RWPE2 (cell line): ENCODE measurements around the gene MAP2K2.
"Not testable (repeated sequence)": the region's sequence is repeated elsewhere in the genome, so short reads cannot be mapped to it uniquely, and the experiment has no call there.

ENCODE experiments used
- ATAC-seq: fragments of 200-7000 bp; cut with Tn5 transposase; 3 replicates; pipeline ENCODE4 v1.9.1; 2021; ENCODE audit warnings: low read depth
- DNase-seq: peaks from one replicate; pipeline ENCODE4 v3.0.0-alpha.2; 2020; ENCODE audit warnings: low spot score
- H3K27ac ChIP-seq: fragments of 450-650 bp; 2 replicates; pipeline ENCODE4 v1.5.1; 2017; ENCODE audit warnings: mild to moderate bottlenecking; ENCODE audit not compliant: poor library complexity, severe bottlenecking
- H3K27me3 ChIP-seq: fragments of 250-450 bp; sonication (Bioruptor Pico); 2 replicates; pipeline ENCODE4 v1.5.1; 2021; ENCODE audit warnings: mild to moderate bottlenecking, moderate library complexity; ENCODE audit not compliant: insufficient read depth, poor library complexity, severe bottlenecking
- H3K36me3 ChIP-seq: fragments of 250-450 bp; sonication (Bioruptor Pico); 2 replicates; pipeline ENCODE4 v1.5.1; 2020; ENCODE audit warnings: low read depth, mild to moderate bottlenecking, moderate library complexity
- H3K4me1 ChIP-seq: fragments of 250-450 bp; sonication (Bioruptor Pico); 2 replicates; pipeline ENCODE4 v1.5.1; 2021; ENCODE audit warnings: mild to moderate bottlenecking, moderate library complexity; ENCODE audit not compliant: insufficient read depth, poor library complexity, severe bottlenecking
- H3K4me3 ChIP-seq: fragments of 250-450 bp; sonication (Bioruptor Pico); 2 replicates; pipeline ENCODE4 v1.5.1; 2021; ENCODE audit warnings: mild to moderate bottlenecking, moderate library complexity; ENCODE audit not compliant: severe bottlenecking
- H3K9me3 ChIP-seq: fragments of 250-450 bp; sonication (Bioruptor Pico); 2 replicates; pipeline ENCODE4 v1.5.1; 2021; ENCODE audit warnings: mild to moderate bottlenecking, moderate library complexity; ENCODE audit not compliant: severe bottlenecking
- CTCF ChIP-seq: fragments of 450-650 bp; IDR thresholded peaks from one replicate; pipeline ENCODE4 v1.5.1; 2017; ENCODE audit warnings: mild to moderate bottlenecking, moderate library complexity; ENCODE audit not compliant: poor library complexity, severe bottlenecking

Gene MAP2K2

DNA sequence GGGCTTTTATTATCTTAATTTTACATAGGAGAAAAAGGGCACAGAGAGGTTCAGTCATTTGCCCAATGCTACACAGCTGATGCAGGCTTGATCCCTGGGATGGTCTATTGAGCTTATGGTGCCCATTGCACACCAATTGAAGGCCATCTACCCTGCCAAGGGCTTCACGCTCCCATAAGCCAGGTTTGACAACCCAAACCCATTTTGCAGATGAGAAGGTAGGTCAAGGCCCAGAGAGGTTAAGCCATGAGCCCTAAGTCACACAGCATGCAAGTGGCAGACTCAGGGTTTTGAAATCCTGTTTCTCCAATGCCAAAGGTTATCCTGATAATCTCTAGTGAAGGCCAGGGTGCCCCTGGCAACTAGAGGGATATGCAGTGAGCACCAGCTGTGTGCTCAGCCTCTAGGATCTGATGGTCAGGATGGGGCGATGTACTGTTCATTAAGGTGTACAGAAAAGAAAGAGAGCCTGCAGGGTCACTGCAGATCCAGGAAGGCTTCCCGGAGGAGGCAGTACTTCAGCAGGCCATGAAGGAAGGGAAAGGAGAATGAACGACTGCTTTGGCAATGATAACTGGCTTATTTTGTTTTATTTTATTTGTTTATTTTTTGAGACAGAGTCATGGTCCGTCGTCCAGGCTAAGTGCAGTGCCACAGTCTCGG is 37.6 kb upstream of the MAP2K2 start:
- DNase-seq (no peak), ATAC-seq (no peak)
- Histone ChIP-seq H3K27ac (no peak overlapping the region), H3K4me1 (no peaks in the 10 kb centered on the region), H3K27me3 (no peaks in the 10 kb centered on the region), H3K4me3 (no peak overlapping the region), H3K36me3 (no peaks in the 10 kb centered on the region), H3K9me3 (no peaks in the 10 kb centered on the region)
- TF ChIP-seq CTCF: no peak

DNA sequence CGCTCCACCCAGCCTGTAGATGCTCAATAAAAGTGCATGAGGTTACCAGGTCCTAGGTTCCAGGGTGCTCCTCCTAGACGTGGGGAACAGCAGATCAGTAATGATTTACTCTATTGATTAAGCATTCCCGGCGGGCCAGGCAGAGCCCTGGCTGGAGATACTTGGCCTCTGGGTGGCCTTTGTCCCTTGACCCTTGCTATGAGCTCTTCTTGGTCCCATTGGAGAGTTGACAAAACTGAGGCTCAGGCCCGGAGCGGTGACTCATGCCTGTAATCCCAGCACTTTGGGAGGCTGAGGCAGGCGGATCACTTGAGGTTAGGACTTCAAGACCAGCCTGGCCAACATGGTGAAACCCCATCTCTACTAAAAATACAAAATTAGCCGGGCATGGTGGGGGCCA is 34.0 kb upstream of the MAP2K2 start:
- not testable (repeated sequence) for DNase-seq, H3K36me3 ChIP-seq, H3K27ac ChIP-seq, ATAC-seq, H3K27me3 ChIP-seq, H3K9me3 ChIP-seq, H3K4me3 ChIP-seq, H3K4me1 ChIP-seq

DNA sequence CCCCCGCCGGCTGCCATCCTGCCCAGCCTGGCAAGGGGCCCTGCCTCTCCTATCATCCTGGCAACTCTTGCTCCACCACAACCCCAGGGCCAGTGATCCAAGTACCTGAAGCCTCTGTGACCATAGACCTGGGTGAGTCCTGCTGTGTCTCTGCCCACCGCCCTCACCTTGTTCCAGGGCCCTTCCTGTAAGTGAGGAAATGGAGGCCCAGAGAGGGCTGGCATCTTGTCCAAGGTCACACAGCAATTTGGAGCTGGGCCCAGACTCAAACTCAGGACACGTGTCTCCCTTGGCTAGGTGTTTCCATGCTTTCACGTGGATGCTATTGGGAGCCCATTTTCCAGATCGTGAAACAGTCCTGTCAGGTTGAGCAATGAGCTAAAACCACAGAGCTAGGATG is 33.2 kb upstream of the MAP2K2 start:
- Histone ChIP-seq H3K36me3 (no peaks in the 10 kb centered on the region), H3K27ac (no peak overlapping the region), H3K4me1 (no peaks in the 10 kb centered on the region), H3K4me3 (no peak overlapping the region), H3K9me3 (no peaks in the 10 kb centered on the region), H3K27me3 (no peaks in the 10 kb centered on the region)
- DNase-seq: no peak
- no peak for TF ChIP-seq CTCF
- ATAC-seq: no peak

GRCh38 chr19:4154571-4155312 is 30.8 kb upstream of the MAP2K2 start:
- TF ChIP-seq CTCF: no peak
- no peaks in the 10 kb centered on the region for H3K4me1 ChIP-seq
- no peak for DNase-seq
- H3K4me3 ChIP-seq: no peak overlapping the region
- no peaks in the 10 kb centered on the region for H3K9me3 ChIP-seq
- H3K27me3 ChIP-seq: no peaks in the 10 kb centered on the region
- no peaks in the 10 kb centered on the region for H3K36me3 ChIP-seq
- ATAC-seq: no peak
- no peak overlapping the region for H3K27ac ChIP-seq

DNA sequence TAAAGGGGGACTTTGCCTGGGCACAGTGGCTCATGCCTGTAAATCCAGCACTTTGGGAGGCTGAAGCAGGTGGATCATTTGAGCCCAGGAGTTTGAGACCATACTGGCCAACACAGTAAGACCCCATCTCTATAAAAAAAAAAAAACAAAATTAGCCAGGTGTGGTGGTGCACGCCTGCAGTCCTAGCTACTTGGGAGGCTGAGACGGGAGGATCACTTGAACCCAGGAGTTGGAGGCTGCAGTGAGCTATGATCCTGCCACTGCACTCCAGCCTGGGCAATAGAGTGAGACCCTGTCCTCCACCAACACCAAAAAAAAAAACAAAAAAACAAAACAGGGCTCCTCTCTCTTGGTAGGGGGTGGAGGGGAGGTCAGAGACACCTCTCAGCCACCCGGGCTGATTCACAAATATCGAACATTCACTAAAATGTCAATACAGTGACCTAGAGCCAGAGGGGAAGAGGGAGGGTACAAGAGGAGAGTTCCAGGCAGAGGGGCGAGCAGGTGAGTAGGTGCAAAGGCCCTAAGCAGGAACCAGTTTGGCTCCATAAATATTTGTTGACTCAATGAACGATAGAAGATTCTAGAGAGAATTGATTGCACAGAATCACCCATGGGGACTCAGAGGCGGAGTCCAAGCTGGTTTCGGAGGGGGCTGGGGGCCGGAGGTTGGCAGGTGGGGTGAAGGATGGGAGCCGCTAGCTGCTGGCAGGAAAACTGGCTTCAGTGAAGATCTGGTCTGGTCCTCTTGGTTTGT is 28.5 kb upstream of the MAP2K2 start:
- ATAC-seq (no peak), DNase-seq (no peak)
- no peak for TF ChIP-seq CTCF
- Histone ChIP-seq H3K27me3 (no peaks in the 10 kb centered on the region), H3K36me3 (no peaks in the 10 kb centered on the region), H3K9me3 (no peaks in the 10 kb centered on the region), H3K27ac (no peak overlapping the region), H3K4me3 (no peak overlapping the region), H3K4me1 (no peaks in the 10 kb centered on the region)
